GM04504 (cell line): ENCODE measurements around the gene CNTNAP2.
"Not testable (repeated sequence)": the region's sequence is repeated elsewhere in the genome, so short reads cannot be mapped to it uniquely, and the experiment has no call there.

Experiments
- DNase-seq: peaks from one replicate; pipeline ENCODE4 v3.0.0-alpha.2; 2012; ENCODE audit warnings: low read depth

The CNTNAP2 gene

DNA sequence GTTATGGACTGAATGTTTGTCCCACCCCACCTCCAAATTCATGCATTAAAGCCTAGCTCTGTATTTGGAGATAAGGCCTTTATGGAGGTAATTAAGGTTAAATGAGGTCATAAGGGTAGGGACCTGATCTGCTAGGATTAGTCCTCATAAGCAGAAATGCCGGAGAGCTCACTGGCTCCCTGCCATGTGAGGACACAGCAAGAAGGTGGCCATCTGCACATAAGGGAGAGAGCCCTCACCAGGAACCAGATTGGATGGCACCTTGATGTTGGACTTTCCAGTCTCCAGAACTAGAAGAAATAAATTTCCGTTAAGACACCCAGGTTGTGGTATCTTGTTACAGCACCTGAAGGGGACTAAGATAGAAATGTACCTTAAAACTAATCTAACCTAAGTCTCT is 1657.9 kb downstream of the CNTNAP2 start:
- DNase-seq = no peak

DNA sequence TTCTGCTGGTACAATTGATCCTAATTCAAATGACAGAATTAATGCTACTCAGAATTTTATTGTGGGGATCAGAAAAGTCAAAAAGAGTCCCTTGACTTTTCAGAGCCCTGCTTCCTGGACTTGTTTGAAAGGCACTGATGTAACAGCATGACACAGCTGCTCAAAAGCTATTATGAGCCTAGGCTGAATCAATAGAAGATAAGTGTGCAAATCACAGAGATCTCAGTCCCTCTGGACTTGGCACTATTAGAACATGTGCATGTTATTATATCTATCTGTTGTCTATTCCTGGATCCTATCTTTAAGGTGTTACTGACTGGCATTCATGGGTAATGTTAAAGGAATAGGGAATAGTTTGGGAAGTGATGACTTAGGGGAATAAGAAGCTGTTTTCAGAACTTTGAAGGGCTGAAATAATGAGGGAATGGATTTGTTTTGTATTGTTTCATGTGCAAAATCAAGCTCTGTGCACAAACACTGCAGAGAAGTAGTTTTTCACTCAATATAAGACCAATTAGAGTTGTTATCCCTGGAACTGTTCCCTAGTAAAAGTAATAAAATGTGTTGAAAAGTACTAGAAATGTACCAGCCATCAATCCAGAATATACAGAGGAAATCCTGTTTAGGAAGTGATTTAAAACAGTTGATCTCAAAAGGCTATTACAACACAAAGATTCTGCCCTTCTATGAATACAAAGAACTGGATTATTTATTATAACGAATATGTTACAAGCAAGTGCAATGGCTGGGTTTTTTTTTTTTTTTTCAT is 1659.1 kb downstream of the CNTNAP2 start:
- DNase-seq = no peak

DNA sequence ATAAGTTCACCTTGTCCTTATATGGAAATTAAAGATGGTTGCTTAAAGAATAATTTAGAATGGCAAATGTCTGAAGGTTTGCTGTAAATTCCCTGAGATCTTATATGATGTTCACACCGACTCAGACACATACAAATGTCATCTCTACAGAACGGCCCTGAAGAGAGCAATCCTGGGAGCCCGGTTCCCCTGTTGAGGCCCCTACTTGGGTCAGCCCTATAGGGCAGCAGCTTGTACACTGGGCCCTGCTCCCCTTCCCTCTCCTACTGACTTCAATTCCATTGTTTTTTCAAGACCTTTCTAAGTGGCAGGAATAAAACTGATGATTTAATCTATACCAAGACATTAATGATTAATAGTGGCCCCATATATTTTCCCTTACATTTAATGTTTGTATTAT is 1660.7 kb downstream of the CNTNAP2 start:
- no peak for DNase-seq

DNA sequence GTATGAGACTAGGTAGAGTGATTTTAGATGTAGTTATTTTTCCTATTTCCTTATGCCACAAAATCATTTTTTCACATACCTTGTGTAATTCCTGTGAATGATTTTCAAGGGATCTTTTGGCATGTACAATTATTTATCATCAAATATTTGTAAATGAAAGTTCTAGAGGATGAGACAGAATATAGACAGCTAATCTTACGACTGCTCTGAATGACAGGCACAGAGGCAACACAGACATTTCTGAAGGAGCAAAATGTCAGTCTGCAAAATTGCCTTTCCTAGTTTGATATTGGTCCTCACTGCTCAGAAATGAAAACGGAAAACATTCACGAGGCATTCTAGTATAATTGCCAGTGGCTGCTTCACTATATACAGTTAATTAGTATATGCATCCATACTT is 1663.3 kb downstream of the CNTNAP2 start:
- DNase-seq = no peak

DNA sequence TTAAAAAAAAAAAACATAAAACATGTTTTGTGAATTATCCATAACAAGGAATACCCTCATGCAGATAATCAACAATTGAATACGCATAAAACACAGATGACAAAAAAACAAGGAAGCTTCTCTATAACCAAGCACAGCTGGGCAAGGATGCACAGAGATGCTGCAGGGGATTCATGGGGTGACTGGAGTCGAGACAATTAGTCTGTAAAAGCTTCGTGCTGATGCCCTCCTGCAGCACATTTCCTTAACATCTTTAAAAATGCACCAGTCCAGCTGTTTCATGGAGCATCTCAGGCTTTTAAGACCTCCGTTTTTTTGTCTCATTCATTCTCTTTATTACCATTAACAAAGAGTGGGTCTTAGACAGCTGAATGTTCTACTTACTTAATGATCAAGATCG is 1680.0 kb downstream of the CNTNAP2 start:
- DNase-seq = no peak

DNA sequence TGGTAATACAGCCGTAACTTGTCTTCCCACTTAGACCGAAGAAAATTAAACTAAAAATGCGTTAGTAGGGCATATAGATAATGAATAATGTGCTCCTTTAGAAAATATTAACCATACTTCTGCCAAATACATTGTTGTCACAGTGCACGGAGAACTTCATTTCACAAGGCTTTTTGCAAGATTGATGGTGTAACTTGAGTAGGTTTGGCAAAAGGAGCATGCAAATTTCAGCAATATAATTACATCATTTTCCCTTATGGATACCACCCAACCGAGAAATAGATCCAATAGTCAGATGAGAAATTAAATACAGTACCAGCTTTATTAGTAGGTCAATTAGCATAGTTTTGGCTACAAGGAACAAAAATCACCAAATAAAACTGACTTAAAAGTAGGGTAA is 1681.4 kb downstream of the CNTNAP2 start:
- DNase-seq = no peak

DNA sequence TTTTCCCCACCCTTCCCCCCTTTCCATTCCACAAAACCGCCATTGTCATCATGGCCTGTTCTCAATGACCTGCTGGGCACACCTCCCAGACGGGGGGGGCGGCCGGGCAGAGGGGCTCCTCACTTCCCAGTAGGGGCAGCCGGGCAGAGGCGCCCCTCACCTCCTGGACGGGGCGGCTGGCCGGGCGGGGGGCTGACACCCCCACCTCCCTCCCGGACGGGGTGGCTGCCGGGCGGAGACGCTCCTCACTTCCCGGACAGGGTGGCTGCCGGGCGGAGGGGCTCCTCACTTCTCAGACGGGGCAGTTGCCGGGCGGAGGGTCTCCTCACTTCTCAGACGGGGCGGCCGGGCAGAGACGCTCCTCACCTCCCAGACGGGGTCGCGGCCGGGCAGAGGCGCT is 1685.2 kb downstream of the CNTNAP2 start:
- DNase-seq = not testable (repeated sequence)

DNA sequence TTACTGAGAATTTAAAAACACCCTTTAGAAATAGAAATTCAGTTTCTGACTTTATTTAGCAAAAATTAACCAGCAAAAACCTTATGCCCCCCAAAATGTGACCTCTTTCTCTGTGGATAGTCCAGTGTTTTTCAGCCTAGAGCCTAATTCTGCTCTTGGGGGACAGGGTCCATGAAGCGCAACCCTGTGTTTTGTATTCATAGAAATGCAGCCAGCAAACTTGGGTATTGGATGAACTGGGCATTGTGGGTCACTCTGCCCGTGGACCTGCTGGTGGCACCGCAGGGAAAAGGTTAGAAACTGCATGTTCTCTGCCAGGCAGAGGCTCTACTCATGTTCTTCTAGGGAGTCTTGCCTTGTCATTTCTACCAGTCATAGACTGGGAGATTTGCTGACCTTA is 1686.5 kb downstream of the CNTNAP2 start:
- no peak for DNase-seq

DNA sequence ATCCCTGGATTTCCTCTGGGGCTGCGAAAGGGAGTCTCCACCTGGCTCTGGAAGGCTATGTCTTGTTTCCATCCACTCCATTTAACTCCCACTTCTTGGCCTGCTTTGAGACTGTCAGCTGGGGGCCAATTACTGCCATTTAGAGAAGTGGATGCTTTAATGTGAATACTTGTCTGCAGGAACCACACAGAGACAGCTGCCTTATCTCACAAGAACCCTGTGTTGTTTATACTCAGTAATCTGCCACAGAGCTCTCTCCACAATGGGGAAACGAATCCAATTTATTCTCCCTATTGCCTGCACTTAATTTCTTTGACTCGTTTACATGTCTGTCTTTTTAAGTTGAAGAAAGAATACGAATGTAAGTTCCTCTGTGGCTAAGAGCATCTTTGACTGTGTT is 1687.0 kb downstream of the CNTNAP2 start:
- DNase-seq = no peak

DNA sequence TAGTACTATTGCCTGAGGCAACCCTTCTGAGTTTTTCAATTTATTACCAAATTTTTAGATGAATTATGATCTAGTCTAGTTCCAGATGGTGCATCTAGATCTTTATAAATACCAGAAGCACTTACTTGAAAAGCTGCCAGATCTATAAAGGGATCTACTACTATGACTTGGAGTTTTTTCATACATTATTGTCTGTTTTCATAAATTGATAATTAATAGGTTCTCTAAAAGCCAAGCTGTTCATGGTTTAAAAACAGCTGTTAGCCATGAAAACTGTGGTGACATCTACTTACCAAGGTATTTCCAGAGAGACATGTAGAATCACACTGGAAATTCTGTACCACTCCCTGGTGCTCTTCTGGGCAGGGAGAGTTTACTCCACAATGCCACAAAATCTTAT is 1687.4 kb downstream of the CNTNAP2 start:
- DNase-seq = no peak

DNA sequence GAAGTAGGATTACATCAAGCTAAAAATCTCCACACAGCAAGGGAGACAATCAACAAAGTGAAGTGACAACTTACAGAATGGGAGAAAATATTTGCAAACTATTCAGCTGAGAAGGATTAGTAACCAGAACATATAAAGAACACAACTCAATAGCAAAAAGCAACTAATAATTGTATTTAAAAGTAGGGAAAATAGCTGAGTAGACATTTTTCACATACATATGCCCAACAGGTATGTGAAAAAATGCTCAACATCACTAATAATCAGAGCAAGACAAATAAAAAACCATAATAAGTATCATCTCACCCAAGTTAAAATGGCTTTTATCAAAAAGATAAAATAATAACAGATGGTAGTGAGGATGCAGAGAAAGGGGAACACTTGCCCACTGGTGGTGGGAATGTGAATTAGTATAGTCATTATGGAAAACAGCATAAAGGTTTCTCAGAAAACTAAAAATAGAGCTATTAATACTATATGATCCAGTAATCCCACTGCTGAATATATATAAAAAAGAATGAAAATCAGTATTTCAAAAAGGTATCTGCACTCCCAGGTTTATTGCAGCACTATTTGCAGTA is 1689.5 kb downstream of the CNTNAP2 start:
- no peak for DNase-seq

DNA sequence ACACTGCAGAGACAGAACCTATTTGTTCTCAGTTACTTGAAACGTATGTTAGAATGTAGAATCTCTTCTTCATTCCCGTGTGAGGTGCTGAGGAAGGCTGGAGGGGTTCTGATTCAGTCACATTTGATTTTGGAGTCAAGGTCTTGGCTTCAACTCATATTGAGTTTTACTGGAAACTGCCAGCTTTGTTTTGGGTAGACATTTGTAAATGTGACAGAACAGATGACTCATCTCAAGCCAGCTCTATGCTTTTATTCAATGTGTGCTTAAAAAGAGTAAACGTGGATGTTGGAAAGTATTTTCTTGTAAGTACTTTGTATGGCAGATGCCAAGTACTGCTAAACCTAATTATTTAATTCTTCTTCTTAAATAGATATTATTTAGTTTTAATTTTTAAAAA is 1693.2 kb downstream of the CNTNAP2 start:
- DNase-seq = no peak

DNA sequence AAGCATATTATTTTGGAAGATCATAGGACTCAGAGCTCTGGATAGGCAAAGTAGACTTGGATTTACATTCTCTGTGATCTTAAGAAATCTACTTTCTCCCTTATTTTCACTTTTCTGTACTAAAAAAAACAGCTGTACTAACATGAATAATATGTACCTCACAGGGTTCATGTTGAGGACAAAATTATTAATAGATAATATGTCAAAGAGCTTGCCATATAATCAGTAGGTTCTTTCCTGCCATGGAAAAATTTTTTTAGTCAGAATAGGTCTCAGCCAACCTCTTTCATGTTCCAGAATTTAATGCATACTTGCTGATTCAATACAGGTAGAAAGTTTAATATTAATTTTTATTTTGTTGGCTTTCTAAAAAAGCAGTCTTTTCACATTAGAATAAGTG is 1693.7 kb downstream of the CNTNAP2 start:
- no peak for DNase-seq

DNA sequence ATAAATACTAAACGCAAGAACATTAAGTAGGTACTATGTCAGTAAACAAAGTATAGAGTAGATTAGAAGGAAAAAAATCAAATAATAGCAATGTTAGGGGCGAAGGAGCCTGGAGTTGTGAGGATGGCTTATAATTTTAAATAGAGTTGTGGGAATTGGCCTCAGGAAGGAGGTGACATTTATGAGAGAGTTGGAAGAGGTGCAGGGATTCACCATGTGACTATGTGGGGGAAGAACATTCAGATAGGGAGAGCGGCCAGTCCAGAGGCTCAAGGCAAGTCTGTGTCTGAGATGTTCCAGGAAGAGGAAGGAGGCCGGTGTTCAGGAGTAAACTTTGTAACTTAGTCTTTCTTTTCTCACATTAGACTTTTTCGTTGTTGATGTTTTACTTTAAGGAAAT is 1695.3 kb downstream of the CNTNAP2 start:
- DNase-seq = no peak

DNA sequence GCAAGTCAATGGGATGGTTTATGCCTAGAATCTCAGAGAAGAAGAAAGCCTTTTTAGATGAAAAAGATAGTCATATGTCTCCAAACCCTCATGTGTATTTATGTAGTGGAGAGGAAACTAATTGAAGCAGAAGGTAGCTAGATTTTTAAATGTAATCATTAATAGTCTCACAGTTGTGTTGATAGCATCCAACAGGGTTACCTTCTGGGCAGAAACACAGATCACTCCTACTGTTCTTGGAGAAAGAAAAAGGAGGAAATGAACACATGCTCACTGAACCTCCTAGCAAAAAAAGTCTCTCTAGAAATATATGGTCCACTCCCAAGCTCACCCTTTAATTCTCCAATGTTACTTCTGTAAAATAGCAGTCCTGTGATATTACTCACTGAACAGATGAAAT is 1696.7 kb downstream of the CNTNAP2 start:
- DNase-seq = no peak

DNA sequence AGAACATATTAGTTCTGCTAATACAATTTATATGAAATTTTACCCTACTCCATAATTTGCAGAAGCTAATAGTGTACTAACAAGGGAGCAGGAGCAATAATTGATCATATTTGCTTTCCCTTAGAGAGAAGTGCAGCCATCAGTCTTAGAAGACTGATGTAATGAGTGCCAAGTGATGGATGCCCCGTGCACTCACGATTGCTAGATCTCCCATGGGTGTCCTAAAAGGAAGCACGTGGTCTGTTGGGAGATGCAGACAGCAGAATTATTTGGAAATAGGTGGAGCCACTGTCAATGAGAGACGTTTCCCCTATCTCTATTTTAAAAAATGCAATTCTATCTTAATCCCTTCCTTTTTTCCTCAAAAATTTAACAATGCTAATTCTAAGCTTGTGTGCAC is 1701.7 kb downstream of the CNTNAP2 start:
- no peak for DNase-seq

DNA sequence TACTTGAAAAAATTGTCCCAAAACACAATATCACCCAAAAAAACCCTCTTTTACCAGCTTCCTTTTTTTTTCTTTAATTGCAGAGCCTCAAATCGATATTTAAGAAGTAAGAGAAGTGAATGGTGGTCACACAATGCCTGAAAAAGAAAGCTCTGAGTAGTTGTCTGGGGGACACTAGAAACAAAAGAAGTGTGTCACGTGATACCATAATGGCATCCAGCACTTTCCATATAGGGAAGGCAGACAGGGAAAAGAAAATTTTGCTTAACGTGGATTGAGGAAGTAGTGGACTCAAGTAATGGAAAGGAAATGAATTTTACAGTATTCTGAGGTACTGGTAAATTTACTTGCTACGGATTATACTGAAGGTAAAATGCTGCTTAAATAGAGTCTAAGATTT is 1708.1 kb downstream of the CNTNAP2 start:
- DNase-seq = no peak

DNA sequence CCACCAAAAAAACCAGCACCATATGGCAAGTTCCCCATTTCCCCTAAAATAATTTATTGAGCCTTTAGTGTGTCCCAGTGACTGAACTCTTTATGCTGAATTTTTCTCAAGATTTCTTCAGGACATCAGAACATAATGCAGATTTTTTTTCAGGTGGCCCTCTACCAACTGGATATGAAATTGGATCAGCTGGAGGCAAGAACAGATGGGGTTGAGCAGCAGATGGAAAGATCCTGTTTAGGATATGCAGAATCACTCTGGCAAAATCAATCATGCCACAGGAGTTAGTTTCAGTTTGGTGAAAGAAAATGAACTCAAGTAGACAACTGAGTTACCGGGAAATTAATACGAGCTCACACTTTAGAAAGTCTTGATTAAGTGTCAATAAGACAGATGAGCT is 1712.4 kb downstream of the CNTNAP2 start:
- no peak for DNase-seq

DNA sequence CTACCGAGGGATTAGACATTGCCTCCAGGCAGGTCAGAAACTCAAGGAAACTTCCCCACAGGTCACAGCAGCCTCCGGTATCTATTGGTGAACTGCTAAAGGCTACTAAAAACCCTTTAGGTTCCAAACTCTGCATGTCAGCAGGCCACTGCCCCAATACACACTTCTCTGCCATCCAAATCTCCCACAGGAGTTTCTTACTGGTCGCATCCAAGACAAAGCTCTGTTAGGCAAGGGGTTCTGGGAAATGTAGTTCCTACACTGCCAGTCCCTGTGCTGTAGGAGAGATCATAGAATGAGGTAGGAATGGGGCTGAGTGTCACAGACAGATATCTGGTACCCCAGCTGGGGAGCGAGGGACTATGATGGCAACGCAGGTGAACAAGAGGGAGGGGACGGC is 1717.0 kb downstream of the CNTNAP2 start:
- no peak for DNase-seq

DNA sequence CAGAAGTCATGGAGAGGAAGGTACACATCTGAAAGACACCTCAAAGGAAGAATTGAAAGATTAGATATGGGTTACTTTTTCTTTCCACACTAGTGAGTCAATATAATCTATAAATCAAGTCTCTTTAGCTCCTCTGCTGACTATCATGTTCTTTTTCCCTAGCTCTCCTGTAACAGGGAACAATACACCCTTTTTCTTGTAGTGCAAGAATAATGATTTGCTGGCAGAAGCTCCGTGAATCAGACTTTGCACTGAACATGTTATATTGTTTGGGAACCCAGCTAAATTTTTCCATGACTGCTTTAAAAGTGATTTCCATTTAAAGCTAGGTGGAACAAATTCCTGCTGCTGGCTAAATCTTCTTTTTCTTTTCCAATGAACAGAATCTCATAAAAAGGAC is 1717.4 kb downstream of the CNTNAP2 start:
- no peak for DNase-seq

DNA sequence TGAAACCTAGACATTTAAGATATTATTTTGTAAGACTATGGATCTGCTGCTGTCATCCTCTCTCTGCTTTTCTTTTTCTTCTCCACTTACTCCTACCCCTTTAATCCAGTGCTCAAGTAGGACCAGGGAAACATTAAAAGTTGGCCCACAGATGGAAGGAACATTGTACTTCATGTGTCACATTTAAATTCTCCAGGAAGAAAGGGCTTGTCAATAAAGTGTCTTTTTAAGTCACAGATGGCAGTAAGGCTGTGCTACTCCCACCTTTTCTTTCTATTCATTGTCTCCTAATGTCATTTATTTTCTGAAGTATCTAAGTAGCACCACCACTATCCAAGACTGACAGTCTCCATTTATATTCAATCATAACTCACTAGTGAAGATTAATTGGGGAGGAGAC is 1736.2 kb downstream of the CNTNAP2 start:
- no peak for DNase-seq

DNA sequence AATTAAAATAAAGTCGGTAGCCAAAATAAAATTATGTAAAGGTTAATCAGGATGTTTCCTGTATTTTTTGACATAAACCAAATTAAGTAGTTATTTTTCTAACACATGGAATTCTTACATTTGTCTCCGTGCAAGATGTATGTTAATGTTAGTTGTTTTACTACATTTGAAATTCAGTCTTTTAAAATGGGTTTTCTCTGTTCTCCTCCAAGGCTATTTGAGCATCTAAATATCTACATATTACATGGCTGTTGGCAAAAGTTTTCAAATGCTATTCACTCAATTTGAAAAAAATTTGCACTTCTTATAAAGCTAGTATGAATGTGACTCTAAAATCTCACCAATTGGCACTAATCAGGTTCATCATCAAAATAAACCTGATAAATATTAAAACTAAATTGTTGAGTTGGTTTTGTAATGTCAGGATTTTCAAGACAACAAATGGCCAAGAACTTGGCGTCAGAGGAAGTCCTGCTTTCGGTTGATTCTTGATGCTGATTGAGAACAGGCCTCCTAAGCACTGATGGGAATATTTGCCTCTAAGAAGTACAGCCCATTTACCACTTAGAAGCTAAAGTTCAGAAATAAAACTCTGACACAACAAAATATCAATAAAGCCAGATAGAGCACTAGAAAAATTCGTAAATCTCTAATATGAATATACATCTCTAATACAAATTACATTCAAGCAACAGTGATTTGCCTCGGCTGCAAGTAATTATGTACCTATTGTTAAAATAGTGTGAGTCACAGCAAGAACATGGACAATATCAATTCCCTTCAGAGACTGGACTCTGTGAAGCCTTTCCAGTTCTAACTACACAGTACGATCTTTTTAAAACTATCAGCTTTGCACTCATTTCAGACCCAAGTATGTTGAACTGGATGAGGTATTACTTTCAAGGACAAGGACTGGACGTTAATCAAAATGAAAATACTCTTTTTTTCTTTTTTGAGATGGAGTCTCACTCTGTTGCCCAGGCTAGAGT is 1740.8 kb downstream of the CNTNAP2 start:
- no peak for DNase-seq

DNA sequence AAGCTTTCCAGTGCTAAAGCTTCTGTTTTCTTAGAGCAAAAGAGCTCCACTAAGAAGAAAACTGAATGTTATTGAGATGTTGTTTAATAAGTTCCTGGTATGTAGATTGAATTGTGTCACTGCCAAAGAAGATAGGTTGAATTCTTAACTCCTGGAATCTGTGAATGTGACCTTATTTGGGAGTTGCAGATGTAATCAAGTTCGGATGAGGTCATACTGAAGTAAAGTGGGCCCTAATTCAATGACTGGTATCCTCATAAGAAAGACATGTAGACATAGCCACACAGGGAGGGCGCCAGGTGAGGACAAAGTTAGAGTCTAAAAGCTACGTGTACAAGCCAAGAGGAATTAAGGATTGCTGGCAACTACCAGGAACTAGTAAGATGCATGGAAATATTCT is 1741.8 kb downstream of the CNTNAP2 start:
- DNase-seq = no peak
